HepG2 (cell line): ENCODE measurements around the gene B3GNT7. TPM values are rescaled to one million over a fixed set of nuclear protein-coding genes. Genes with fewer than 3 reads are reported as not detected.

Experiments used
- HIC2 ChIP-seq: sonication (generic); formaldehyde crosslinking; IDR thresholded peaks from 2 replicates; pipeline ENCODE4 v1.9.0; 2022; ENCODE audit warnings: low read depth, missing genetic modification reagents
- HOXA3 ChIP-seq: sonication (generic); formaldehyde crosslinking; IDR thresholded peaks from 2 replicates; pipeline ENCODE4 v1.5.0; 2020; ENCODE audit warnings: missing genetic modification reagents
- KAT8 ChIP-seq: IDR thresholded peaks from 2 replicates; pipeline ENCODE4 v1.6.1; 2016; ENCODE audit warnings: missing genetic modification reagents, missing compliant biosample characterization
- MAX ChIP-seq: IDR thresholded peaks from 2 replicates; pipeline ENCODE4 v1.6.1; 2012; ENCODE audit warnings: inconsistent platforms
- MED1 ChIP-seq: sonication (generic); formaldehyde crosslinking; IDR thresholded peaks from 2 replicates; pipeline ENCODE4 v1.4.0; 2020; ENCODE audit warnings: missing genetic modification reagents
- PHB2 ChIP-seq: fragments of 450-650 bp; IDR thresholded peaks from 2 replicates; pipeline ENCODE4 v1.6.1; 2018; ENCODE audit not compliant: partially characterized antibody
- PHF20 ChIP-seq: sonication (generic); formaldehyde crosslinking; IDR thresholded peaks from 2 replicates; pipeline ENCODE4 v1.5.0; 2020; ENCODE audit warnings: mild to moderate bottlenecking, missing genetic modification reagents
- PLRG1 ChIP-seq: fragments of 450-650 bp; conservative IDR thresholded peaks from 2 replicates; pipeline ENCODE4 v1.6.1; 2016
- TFAP4 ChIP-seq: sonication (generic); IDR thresholded peaks from 2 replicates; pipeline ENCODE4 v1.6.1; 2016; ENCODE audit warnings: low read depth, borderline replicate concordance
- TMF1 ChIP-seq: sonication (generic); formaldehyde crosslinking; IDR thresholded peaks from 2 replicates; pipeline ENCODE4 v1.8.1; 2022; ENCODE audit warnings: low read depth, missing genetic modification reagents
- ZBTB40 ChIP-seq, 2 experiments: fragments of 450-650 bp in 1 of 2; sonication (generic) in 1 of 2; formaldehyde crosslinking in 1 of 2; IDR thresholded peaks; 2 replicates each; pipeline versions ENCODE4 v1.6.1 to v1.8.0; 2016 to 2022; ENCODE audit warnings: antibody characterized with exemption in 1 of 2, mild to moderate bottlenecking in 1 of 2, missing genetic modification reagents in 1 of 2
- ZBTB42 ChIP-seq: sonication (generic); formaldehyde crosslinking; IDR thresholded peaks from 2 replicates; pipeline ENCODE4 v1.5.0; 2020; ENCODE audit warnings: mild to moderate bottlenecking, missing genetic modification reagents
- ZBTB7B ChIP-seq: sonication (generic); formaldehyde crosslinking; IDR thresholded peaks from 2 replicates; pipeline ENCODE4 v1.4.0; 2020; ENCODE audit warnings: missing genetic modification reagents
- ZNF256 ChIP-seq: sonication (generic); formaldehyde crosslinking; conservative IDR thresholded peaks from 2 replicates; pipeline ENCODE4 v1.4.0; 2020; ENCODE audit warnings: missing genetic modification reagents
- ZNF333 ChIP-seq: sonication (generic); formaldehyde crosslinking; IDR thresholded peaks from 2 replicates; pipeline ENCODE4 v1.4.0; 2020; ENCODE audit warnings: mild to moderate bottlenecking, missing genetic modification reagents, borderline replicate concordance
- ZNF33A ChIP-seq: sonication (generic); formaldehyde crosslinking; IDR thresholded peaks from 2 replicates; pipeline ENCODE4 v1.5.1; 2020; ENCODE audit warnings: missing genetic modification reagents, mild to moderate bottlenecking, moderate library complexity, borderline replicate concordance
- ZNF766 ChIP-seq: sonication (generic); formaldehyde crosslinking; IDR thresholded peaks from 2 replicates; pipeline ENCODE4 v1.5.0; 2020; ENCODE audit warnings: missing genetic modification reagents, borderline replicate concordance
- polyA plus RNA-seq, 8 experiments: library from polyadenylated mRNA; depleted of rRNA in 3 of 8; stranded (reverse) in 7 of 8; unstranded in 1 of 8; fragments of >200 nt; fragmentation: Illumina TruSeq in 4 of 8; extraction: Trizol in 4 of 8; gene quantifications; 2 replicates each; pipeline versions ENCODE4 v1.2.1 to v1.2.3, GENCODE V29; 2011 to 2016; ENCODE audit warnings: low read depth in 4 of 8, missing spikeins in 1 of 8, mixed read lengths in 1 of 8; ENCODE audit not compliant: insufficient read depth in 1 of 8
- total RNA-seq, 5 experiments: library from RNA; depleted of rRNA; stranded (reverse); fragments of >200 nt; fragmentation: Illumina TruSeq; extraction: Trizol; gene quantifications; 2 replicates each; pipeline ENCODE4 v1.2.3, GENCODE V29; 2016; ENCODE audit warnings: low read depth in 1 of 5

The B3GNT7 gene
- total and polyA plus RNA-seq, 2 of the 13 experiments (the other 11 are each of a cell fraction or from before 2014, with no cell fraction given), result 0.04 to 0.24 TPM

GRCh38 chr2:231418820-231419640 lies 23.5 kb downstream of the B3GNT7 start (continued):
- TF ChIP-seq HOXA3, result peak; percentile 60; the same call in 1 of the 2 replicates
- TF ChIP-seq ZBTB40 (IDR thresholded peaks at IDR 0.05), result no peak
- TF ChIP-seq ZBTB40 (CRISPR knock-in tag; IDR thresholded peaks at IDR 0.05), result no peak; the same call in none of the 2 replicates
- no peak for TF ChIP-seq ZNF33A (CRISPR knock-in tag)
- TF ChIP-seq KAT8, result peak; percentile 47; the same call in 1 of the 2 replicates
- 0 out of 2 replicates have a peak, but pooled peaks have one; percentile 35 for TF ChIP-seq MED1
- TF ChIP-seq ZNF766, result peak; percentile 43; the same call in 1 of the 2 replicates
- TF ChIP-seq HIC2 (CRISPR knock-in tag), result no peak
- no peak for TF ChIP-seq PLRG1
- 0 out of 2 replicates have a peak, but pooled peaks have one; percentile 16 for TF ChIP-seq PHF20 (CRISPR knock-in tag)
- TF ChIP-seq ZBTB42, result peak; percentile 75; the same call in 1 of the 2 replicates
- 0 out of 2 replicates have a peak, but pooled peaks have one; percentile 48 for TF ChIP-seq TMF1 (CRISPR knock-in tag)
- peak; percentile 73; the same call in 1 of the 2 replicates for TF ChIP-seq ZNF333 (CRISPR knock-in tag)
- TF ChIP-seq PHB2, result no peak
- TF ChIP-seq ZBTB7B (CRISPR knock-in tag), result peak; percentile 93
- peak; percentile 82; the same call in 1 of the 2 replicates for TF ChIP-seq TFAP4
- peak; percentile 79 for TF ChIP-seq MAX
- TF ChIP-seq ZNF256, result 0 out of 2 replicates have a peak, but pooled peaks have one; percentile 41
